Activated T-helper 2 cell treated with anti-CD3 and anti-CD28 coated beads, Interferon-gamma antibody, Interleukin-2, Interleukin-4, amounts not matched to agents 10 μg/mL and 5 μg/mL and 100 μg/mL, durations not matched to agents 14 hours and 24 hours and 36 hours (primary cell): ENCODE measurements around the gene ZFAND3. TPM values are rescaled to one million over a fixed set of nuclear protein-coding genes. Genes with fewer than 3 reads are reported as not detected.

ENCODE experiments used
- DNase-seq: peaks from one replicate; pipeline ENCODE4 v3.0.0; 2021; ENCODE audit warnings: low spot score
- H3K27ac Mint-ChIP-seq: one replicate; pipeline ENCODE4 v1.8.0; 2021; ENCODE audit warnings: mixed read lengths
- H3K27me3 Mint-ChIP-seq: one replicate; pipeline ENCODE4 v1.8.0; 2021; ENCODE audit warnings: low read depth, mixed read lengths
- H3K36me3 Mint-ChIP-seq: one replicate; pipeline ENCODE4 v1.8.0; 2021; ENCODE audit warnings: low read depth, mixed read lengths
- H3K4me1 Mint-ChIP-seq: one replicate; pipeline ENCODE4 v1.8.0; 2021; ENCODE audit warnings: low read depth, mixed read lengths
- H3K4me3 Mint-ChIP-seq: one replicate; pipeline ENCODE4 v1.8.0; 2021; ENCODE audit warnings: low read depth, mild to moderate bottlenecking, moderate library complexity, mixed read lengths
- H3K9me3 Mint-ChIP-seq: one replicate; pipeline ENCODE4 v1.8.0; 2021; ENCODE audit warnings: mixed read lengths
- intact Hi-C: fragments of 100-400 bp; cut with micrococcal nuclease; formaldehyde crosslinking; loops from one replicate; pipeline ENCODE4 v1.15.1; 2023
- total RNA-seq: library from RNA; stranded (reverse); gene quantifications from 2 replicates; pipeline ENCODE4 v1.2.3, GENCODE V29; 2022

The ZFAND3 gene
- total RNA-seq, 1 donor from 2014 or later = 30.8 TPM

DNA sequence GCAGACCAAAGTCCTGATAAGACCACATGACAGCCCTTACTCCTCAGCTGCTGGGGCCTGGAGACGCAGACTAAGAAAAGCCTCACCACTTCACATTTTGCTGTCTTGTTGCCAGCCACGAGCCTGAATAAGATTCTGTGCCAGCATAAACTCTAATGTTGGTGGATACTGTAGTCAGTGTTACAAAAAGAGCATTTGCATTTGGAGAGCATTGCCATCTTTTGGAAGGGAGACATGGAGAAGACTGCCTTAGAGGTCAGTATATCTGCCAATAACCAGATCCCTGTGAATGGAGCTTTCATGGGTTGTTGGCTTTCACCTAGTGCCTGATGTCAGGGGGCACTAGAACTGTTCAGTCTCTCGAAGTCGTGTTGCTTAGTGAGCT lies 315.2 kb downstream of the ZFAND3 start:
- H3K27ac Mint-ChIP-seq = no peak overlapping the region
- DNase-seq = no peak
- H3K27me3 Mint-ChIP-seq = no peaks in the 10 kb centered on the region
- no peak overlapping the region for H3K4me3 Mint-ChIP-seq
- peaks cover 4% of the 10 kb centered on the region for H3K9me3 Mint-ChIP-seq
- H3K36me3 Mint-ChIP-seq = peaks cover 10% of the 10 kb centered on the region
- H3K4me1 Mint-ChIP-seq = peaks cover 20% of the 10 kb centered on the region
- intact Hi-C loops = no loop called here

DNA sequence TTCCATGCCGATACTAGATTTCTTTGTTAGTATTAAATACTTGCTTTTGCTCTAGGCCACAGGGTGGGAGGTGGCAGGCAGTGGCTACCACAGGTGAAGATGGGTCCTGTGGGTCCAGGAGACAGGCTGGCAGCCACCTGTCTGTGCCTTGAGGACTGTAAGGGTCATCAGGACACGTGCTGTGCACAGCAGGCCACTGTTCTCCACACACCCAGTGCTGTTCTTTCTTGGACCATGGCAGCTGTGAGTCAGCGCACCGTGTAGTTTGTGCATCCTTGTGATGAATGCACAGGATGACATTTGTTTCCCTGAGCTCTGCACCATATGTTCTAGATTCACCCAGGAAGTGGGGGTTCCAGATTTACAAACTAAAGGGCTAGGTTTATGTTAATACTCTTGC lies 317.0 kb downstream of the ZFAND3 start:
- no peak overlapping the region for H3K4me3 Mint-ChIP-seq
- no peaks in the 10 kb centered on the region for H3K9me3 Mint-ChIP-seq
- DNase-seq = no peak
- H3K27ac Mint-ChIP-seq = no peak overlapping the region
- no peaks in the 10 kb centered on the region for H3K27me3 Mint-ChIP-seq
- intact Hi-C loops = no loop called here
- peaks cover 3% of the 10 kb centered on the region for H3K36me3 Mint-ChIP-seq
- H3K4me1 Mint-ChIP-seq = peaks cover 8% of the 10 kb centered on the region

- no peak overlapping the region for H3K27ac Mint-ChIP-seq
- DNase-seq = no peak
- H3K9me3 Mint-ChIP-seq = no peaks in the 10 kb centered on the region
- peaks cover 3% of the 10 kb centered on the region for H3K4me1 Mint-ChIP-seq
- no peaks in the 10 kb centered on the region for H3K27me3 Mint-ChIP-seq
- peaks cover 3% of the 10 kb centered on the region for H3K36me3 Mint-ChIP-seq
- intact Hi-C loops = no loop called here
- no peak overlapping the region for H3K4me3 Mint-ChIP-seq
Measured at GRCh38 chr6:38137608-38138265, 318.2 kb downstream of the ZFAND3 start.

- Mint-ChIP-seq H3K9me3 (no peaks in the 10 kb centered on the region), H3K36me3 (peaks cover 3% of the 10 kb centered on the region), H3K27ac (no peak overlapping the region), H3K4me3 (no peak overlapping the region), H3K4me1 (peaks cover 3% of the 10 kb centered on the region), H3K27me3 (no peaks in the 10 kb centered on the region)
- no peak for DNase-seq
- intact Hi-C loops = no loop called here
Measured at GRCh38 chr6:38138374-38138773, 318.8 kb downstream of the ZFAND3 start.

- no peak for DNase-seq
- H3K27me3 Mint-ChIP-seq = no peaks in the 10 kb centered on the region
- H3K4me3 Mint-ChIP-seq = no peak overlapping the region
Measured at GRCh38 chr6:38141085-38141484, 321.6 kb downstream of the ZFAND3 start.

DNA sequence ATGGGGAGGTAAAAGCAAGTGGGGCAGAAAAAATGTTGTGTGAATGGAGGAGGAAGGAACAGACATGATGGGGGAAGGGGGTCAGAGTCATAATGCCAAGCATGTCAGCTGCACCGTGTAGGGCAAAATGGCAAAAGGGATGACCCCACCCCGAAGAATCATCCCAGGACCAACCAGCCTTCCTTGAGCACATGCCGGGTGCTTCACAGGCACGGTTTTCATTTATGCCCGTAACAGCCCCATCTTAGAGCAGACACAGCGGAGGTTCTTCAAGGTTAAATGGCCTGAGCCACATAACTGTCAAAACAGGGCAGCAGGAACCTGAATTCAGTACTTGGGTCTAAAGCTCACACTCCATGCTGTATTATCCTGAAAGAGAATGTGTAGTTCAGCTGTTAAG lies 322.2 kb downstream of the ZFAND3 start:
- H3K27ac Mint-ChIP-seq = no peak overlapping the region
- no peaks in the 10 kb centered on the region for H3K4me1 Mint-ChIP-seq
- H3K4me3 Mint-ChIP-seq = no peak overlapping the region
- H3K36me3 Mint-ChIP-seq = no peaks in the 10 kb centered on the region
- DNase-seq = no peak
- H3K27me3 Mint-ChIP-seq = no peaks in the 10 kb centered on the region
- H3K9me3 Mint-ChIP-seq = no peaks in the 10 kb centered on the region
- intact Hi-C loops = no loop called here

More at GRCh38 chr6:38141085-38141484, 321.6 kb downstream of the ZFAND3 start:
- Mint-ChIP-seq H3K9me3 (no peaks in the 10 kb centered on the region), H3K36me3 (no peaks in the 10 kb centered on the region), H3K4me1 (no peaks in the 10 kb centered on the region), H3K27ac (no peak overlapping the region)
- intact Hi-C loops = no loop called here

DNA sequence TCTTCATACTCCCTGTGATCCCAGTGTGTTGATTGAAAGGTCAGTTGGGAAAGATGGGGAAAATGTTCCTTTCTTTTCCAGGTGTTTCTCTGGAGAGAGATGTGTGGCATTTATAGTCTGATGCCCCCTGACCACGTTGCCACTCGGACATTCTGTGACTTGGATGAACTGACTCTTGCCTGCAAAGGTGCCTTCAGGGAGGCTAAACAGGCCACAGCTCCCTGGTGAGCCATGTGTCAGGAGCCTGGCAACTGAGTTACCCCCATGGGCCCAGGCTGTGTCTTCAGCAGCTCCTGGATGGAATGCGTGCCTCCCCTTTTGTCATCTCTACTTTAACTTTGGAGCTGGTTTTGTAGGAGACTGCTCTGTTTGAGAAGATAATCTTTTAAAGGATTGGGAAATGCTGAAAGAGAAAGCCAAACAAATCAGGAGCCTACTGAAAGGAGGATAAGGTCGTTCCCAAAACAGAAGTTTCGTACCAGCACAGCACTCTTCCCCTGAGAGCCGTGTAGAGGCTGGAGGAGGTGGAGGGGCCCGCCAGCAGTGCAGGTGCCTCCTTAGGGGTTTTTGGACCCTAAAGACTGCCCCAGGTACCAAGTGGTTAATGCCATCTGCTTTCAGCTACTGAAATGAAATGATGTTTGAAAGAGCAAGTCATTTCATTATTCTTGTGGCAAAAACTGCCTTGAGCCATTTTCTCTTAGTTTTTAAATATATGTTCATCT lies 322.8 kb downstream of the ZFAND3 start:
- H3K4me1 Mint-ChIP-seq = no peaks in the 10 kb centered on the region
- H3K4me3 Mint-ChIP-seq = no peak overlapping the region
- intact Hi-C loops = no loop called here
- H3K27ac Mint-ChIP-seq = no peak overlapping the region
- H3K9me3 Mint-ChIP-seq = no peaks in the 10 kb centered on the region
- H3K36me3 Mint-ChIP-seq = no peaks in the 10 kb centered on the region
- no peaks in the 10 kb centered on the region for H3K27me3 Mint-ChIP-seq
- DNase-seq = no peak

DNA sequence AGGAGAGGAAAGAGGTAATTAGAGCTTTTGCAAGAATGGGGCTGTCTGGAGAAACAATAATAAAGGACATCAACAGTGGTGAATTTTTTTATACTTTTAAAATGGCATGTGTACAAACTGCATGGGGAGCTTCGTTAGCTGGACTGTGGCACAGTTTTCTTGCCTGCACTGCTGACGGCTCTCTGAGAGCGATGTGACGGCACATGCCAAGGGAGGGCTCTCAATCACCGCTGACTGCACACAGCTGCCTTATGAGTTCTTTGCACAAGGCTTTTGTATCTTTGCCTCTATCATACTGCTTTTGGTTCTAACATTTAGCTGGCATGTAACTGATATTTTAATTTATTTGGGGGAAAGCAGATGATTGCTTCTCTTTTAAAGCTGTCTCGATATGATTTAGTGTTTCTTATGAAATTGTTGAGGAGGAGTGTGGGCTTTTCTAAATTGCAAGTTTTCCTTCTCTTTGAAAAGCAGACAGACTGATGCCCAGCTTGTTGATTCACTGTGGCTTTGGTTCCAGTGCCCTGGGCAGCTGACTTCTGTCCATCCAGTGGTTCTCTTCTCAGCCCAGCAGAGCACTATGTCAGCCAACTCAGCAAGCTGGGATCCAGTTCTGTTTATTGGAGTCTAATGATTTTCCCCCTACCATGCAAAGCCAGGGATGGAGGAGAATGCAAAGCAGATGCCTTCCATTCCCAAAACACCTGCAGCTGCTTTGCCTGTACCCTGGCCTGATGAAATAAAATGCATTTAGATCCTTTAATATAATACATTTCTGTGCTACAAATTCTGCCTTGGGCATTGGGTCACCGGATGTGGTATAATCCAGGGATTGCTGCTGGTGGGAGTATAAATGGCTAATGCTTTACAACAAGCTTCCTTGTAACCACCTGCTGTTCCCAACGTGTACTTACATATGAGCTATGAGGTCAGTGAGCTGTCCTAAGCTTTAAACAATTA lies 323.9 kb downstream of the ZFAND3 start:
- H3K27me3 Mint-ChIP-seq = no peaks in the 10 kb centered on the region
- H3K36me3 Mint-ChIP-seq = no peaks in the 10 kb centered on the region
- H3K4me1 Mint-ChIP-seq = no peaks in the 10 kb centered on the region
- intact Hi-C loops = no loop called here
- no peak for DNase-seq
- no peak overlapping the region for H3K4me3 Mint-ChIP-seq
- H3K9me3 Mint-ChIP-seq = no peaks in the 10 kb centered on the region
- H3K27ac Mint-ChIP-seq = no peak overlapping the region

- intact Hi-C loops = no loop called here
- DNase-seq = no peak
- Mint-ChIP-seq H3K4me3 (no peak overlapping the region), H3K27me3 (no peaks in the 10 kb centered on the region), H3K9me3 (no peaks in the 10 kb centered on the region), H3K36me3 (no peaks in the 10 kb centered on the region), H3K4me1 (no peaks in the 10 kb centered on the region), H3K27ac (no peak overlapping the region)
Measured at GRCh38 chr6:38144365-38144945, 324.9 kb downstream of the ZFAND3 start.

- no peaks in the 10 kb centered on the region for H3K9me3 Mint-ChIP-seq
- H3K4me1 Mint-ChIP-seq = no peaks in the 10 kb centered on the region
- no peak overlapping the region for H3K27ac Mint-ChIP-seq
- DNase-seq = no peak
- H3K36me3 Mint-ChIP-seq = no peaks in the 10 kb centered on the region
- no peaks in the 10 kb centered on the region for H3K27me3 Mint-ChIP-seq
- intact Hi-C loops = no loop called here
- no peak overlapping the region for H3K4me3 Mint-ChIP-seq
Measured at GRCh38 chr6:38146021-38146733, 326.6 kb downstream of the ZFAND3 start.

DNA sequence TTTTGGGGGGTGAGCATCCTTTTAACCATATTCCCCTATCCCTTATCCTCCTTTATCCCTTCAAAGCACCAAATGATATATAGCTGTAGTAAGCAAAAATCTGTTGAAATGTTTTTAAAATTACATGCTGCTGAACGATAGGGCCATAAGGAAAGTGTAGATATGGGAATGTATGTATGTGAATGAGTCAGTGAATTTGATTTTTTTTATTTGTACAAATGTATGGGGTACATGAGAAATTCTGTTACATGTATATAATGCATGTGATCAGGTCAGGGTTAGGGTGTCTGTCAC lies 327.2 kb downstream of the ZFAND3 start:
- no peak overlapping the region for H3K27ac Mint-ChIP-seq
- H3K27me3 Mint-ChIP-seq = no peaks in the 10 kb centered on the region
- no peak overlapping the region for H3K4me3 Mint-ChIP-seq
- no peaks in the 10 kb centered on the region for H3K9me3 Mint-ChIP-seq
- intact Hi-C loops = no loop called here
- H3K36me3 Mint-ChIP-seq = no peaks in the 10 kb centered on the region
- H3K4me1 Mint-ChIP-seq = no peaks in the 10 kb centered on the region
- no peak for DNase-seq

- H3K4me3 Mint-ChIP-seq = no peak overlapping the region
- no peaks in the 10 kb centered on the region for H3K36me3 Mint-ChIP-seq
- no peaks in the 10 kb centered on the region for H3K4me1 Mint-ChIP-seq
- H3K9me3 Mint-ChIP-seq = no peaks in the 10 kb centered on the region
- no peaks in the 10 kb centered on the region for H3K27me3 Mint-ChIP-seq
- intact Hi-C loops = no loop called here
- DNase-seq = no peak
- H3K27ac Mint-ChIP-seq = no peak overlapping the region
Measured at GRCh38 chr6:38148606-38149005, 329.1 kb downstream of the ZFAND3 start.
